Measurements from ENCODE around the gene RPEL1. TPM values are rescaled to one million over a fixed set of nuclear protein-coding genes. Genes with fewer than 3 reads are reported as not detected.
"Not testable (repeated sequence)": the region's sequence is repeated elsewhere in the genome, so short reads cannot be mapped to it uniquely, and the experiment has no call there.

Gene RPEL1
- total RNA-seq (2014; rRNA removed; shearing (Covaris generic); ENCODE audit: low replicate concordance), result 0.03 TPM in 1 of 2 replicates, not detected in the other

DNA sequence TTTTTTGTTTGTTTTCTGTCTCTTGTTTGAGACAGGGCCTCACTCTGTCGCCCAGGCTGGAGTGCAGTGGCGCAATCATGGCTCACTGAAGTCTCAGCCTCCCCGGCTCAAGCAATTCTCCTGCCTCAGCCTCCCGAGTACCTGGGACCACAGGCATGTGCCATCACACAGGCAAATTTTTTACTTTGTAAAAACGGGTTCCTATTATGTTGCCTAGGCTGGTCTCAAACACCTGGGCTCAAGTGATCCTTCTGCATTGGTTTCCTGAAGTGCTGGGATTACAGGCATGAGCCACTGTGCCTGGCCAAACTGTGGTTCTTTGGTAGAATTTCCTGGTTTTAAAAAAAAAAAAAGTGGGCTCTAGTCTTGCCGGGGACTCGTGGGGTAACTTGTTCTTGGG lies at the start of gene RPEL1:
RPEL1 (plus strand) TSS at position 301 of the 400 bp plus-strand sequence. CDS start 110 bp downstream, outside the sequence.
- H3K36me3 ChIP-seq, H3K4me3 ChIP-seq, DNase-seq, H3K9me3 ChIP-seq, H3K27me3 ChIP-seq: not testable (repeated sequence)

GRCh38 chr10:103196516-103196915 lies 49.2 kb upstream of the RPEL1 start:
- no peak overlapping the region for H3K4me3 ChIP-seq
- no peaks in the 10 kb centered on the region for H3K27me3 ChIP-seq
- no peaks in the 10 kb centered on the region for H3K9me3 ChIP-seq
- H3K36me3 ChIP-seq, result peaks cover 7% of the 10 kb centered on the region
- DNase-seq, result no peak

- Histone ChIP-seq H3K36me3 (peaks cover 5% of the 10 kb centered on the region), H3K9me3 (no peaks in the 10 kb centered on the region), H3K4me3 (no peak overlapping the region), H3K27me3 (no peaks in the 10 kb centered on the region)
- DNase-seq, result peak; percentile 76
These were observed 48.5 kb upstream of the RPEL1 start for GRCh38 chr10:103197174-103197573.

- Histone ChIP-seq H3K36me3 (no peaks in the 10 kb centered on the region), H3K9me3 (no peaks in the 10 kb centered on the region), H3K27me3 (no peaks in the 10 kb centered on the region), H3K4me3 (no peak overlapping the region)
- DNase-seq, result no peak
These were observed 47.8 kb upstream of the RPEL1 start for GRCh38 chr10:103197903-103198302.

- no peak overlapping the region for H3K4me3 ChIP-seq
- no peak for DNase-seq
- H3K9me3 ChIP-seq, result no peaks in the 10 kb centered on the region
- H3K36me3 ChIP-seq, result no peaks in the 10 kb centered on the region
- no peaks in the 10 kb centered on the region for H3K27me3 ChIP-seq
These were observed 47.0 kb upstream of the RPEL1 start for GRCh38 chr10:103198648-103199047.

DNA sequence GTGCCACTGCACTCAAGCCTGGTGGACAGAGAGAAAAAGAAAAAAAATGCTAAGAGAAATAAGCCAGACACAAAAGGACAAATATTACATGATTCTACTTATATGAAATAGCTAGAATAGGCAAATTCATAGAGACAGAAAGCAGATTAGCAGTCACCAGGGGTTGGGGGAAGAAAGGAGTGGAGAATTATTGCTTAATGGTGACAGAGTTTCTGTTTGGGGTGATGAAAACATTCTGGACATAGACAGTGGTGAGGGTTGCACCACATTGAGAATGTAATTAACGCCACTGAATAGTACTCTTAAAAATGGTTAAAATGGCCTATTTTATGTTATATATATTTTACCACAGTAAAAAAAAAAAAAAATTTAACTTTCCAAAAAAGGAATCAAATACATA lies 46.2 kb upstream of the RPEL1 start:
- H3K27me3 ChIP-seq, result no peaks in the 10 kb centered on the region
- no peaks in the 10 kb centered on the region for H3K9me3 ChIP-seq
- H3K36me3 ChIP-seq, result no peaks in the 10 kb centered on the region
- no peak for DNase-seq
- no peak overlapping the region for H3K4me3 ChIP-seq

DNA sequence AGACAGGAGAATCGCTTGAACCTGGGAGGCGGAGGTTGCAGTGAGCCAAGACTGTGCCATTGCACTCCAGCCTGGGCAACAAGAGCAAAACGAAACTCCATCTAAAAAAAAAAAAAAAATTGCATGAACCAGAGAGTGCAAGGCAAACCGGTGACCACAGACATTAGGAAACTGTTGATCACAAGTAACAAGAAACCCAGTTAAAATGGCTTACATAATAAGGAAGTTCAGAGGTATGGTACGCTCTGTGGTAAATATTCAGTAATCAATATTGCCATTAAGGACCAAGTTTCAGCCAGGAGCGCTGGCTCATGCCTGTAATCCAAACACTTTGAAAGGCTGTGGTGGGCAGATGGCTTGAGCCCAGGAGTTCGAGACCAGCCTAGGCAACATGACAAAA lies 43.4 kb upstream of the RPEL1 start:
- Histone ChIP-seq H3K9me3 (no peaks in the 10 kb centered on the region), H3K36me3 (no peaks in the 10 kb centered on the region), H3K27me3 (no peaks in the 10 kb centered on the region), H3K4me3 (no peak overlapping the region)
- no peak for DNase-seq

- H3K9me3 ChIP-seq, result no peaks in the 10 kb centered on the region
- H3K36me3 ChIP-seq, result no peaks in the 10 kb centered on the region
- no peak for DNase-seq
- no peak overlapping the region for H3K4me3 ChIP-seq
- no peaks in the 10 kb centered on the region for H3K27me3 ChIP-seq
These were observed 42.2 kb upstream of the RPEL1 start for GRCh38 chr10:103203466-103203865.

GRCh38 chr10:103204353-103205255 lies 41.1 kb upstream of the RPEL1 start:
- Histone ChIP-seq H3K36me3 (no peaks in the 10 kb centered on the region), H3K4me3 (no peak overlapping the region), H3K9me3 (peaks cover 2% of the 10 kb centered on the region; the same call in 1 of the 2 replicates), H3K27me3 (no peaks in the 10 kb centered on the region)
- no peak for DNase-seq

DNA sequence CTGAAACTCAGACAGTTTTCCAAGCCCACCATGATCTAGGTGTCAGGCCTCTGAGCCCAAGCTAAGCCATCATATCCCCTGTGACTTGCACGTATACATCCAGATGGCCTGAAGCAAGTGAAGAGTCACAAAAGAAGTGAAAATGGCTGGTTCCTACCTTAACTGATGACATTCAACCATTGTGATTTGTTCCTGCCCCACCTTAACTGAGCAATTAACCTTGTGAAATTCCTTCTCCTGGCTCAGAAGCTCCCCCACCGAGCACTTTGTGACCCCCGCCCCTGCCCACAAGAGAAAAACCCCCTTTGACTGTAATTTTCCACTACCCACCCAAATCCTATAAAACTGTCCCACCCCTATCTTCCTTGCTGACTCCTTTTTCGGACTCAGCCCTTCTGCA lies 40.3 kb upstream of the RPEL1 start:
- not testable (repeated sequence) for H3K27me3 ChIP-seq, H3K36me3 ChIP-seq, DNase-seq, H3K4me3 ChIP-seq, H3K9me3 ChIP-seq

DNA sequence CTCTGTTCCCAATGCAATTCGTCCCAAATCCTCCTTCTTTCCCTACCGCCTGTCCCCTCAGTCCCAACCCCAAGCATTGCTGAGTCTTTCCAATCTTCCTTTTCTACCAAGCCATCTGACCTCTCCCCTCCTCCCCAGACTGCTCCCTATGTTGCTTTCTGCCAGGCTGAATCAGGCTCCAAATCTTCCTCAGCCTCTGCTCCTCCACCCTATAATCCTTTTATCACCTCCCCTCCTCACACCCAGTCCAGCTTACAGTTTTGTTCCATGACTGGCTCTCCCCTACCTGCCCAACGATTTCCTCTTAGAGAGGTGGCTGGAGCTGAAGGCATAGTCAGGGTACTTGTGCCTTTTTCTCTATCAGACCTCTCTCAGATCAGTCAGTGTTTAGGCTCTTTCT lies 39.0 kb upstream of the RPEL1 start:
- H3K4me3 ChIP-seq, DNase-seq, H3K36me3 ChIP-seq, H3K27me3 ChIP-seq, H3K9me3 ChIP-seq: not testable (repeated sequence)

GRCh38 chr10:103207141-103207540 lies 38.5 kb upstream of the RPEL1 start:
- DNase-seq, result no peak
- Histone ChIP-seq H3K36me3 (no peaks in the 10 kb centered on the region), H3K9me3 (peaks cover 5% of the 10 kb centered on the region; the same call in 1 of the 2 replicates), H3K27me3 (no peaks in the 10 kb centered on the region), H3K4me3 (no peak overlapping the region)

GRCh38 chr10:103207643-103208042 lies 38.0 kb upstream of the RPEL1 start:
- DNase-seq, H3K9me3 ChIP-seq, H3K36me3 ChIP-seq, H3K4me3 ChIP-seq, H3K27me3 ChIP-seq: not testable (repeated sequence)

- H3K36me3 ChIP-seq, H3K27me3 ChIP-seq, H3K9me3 ChIP-seq, H3K4me3 ChIP-seq, DNase-seq: not testable (repeated sequence)
These were observed 35.4 kb upstream of the RPEL1 start for GRCh38 chr10:103210262-103210661.

- no peak for DNase-seq
- Histone ChIP-seq H3K4me3 (no peak overlapping the region), H3K36me3 (no peaks in the 10 kb centered on the region), H3K9me3 (no peaks in the 10 kb centered on the region), H3K27me3 (no peaks in the 10 kb centered on the region)
These were observed 30.1 kb upstream of the RPEL1 start for GRCh38 chr10:103215601-103216000.

DNA sequence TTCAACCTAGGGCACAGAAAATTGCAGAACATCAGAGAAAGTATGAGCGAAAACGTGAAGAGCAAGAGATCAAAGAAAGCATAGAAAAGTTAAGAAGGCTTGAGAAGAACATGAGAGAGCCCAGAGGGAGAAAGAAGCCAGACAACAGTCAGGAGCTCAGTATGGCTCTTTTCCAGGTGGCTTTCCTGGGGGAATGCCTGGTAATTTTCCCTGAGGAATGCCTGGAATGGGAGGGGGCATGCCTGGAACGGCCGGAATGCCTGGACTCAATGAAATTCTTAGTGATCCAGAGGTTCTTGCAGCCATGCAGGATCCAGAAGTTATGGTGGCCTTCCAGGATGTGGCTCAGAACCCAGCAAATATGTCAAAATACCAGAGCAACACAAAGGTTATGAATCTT lies 29.3 kb upstream of the RPEL1 start:
- not testable (repeated sequence) for DNase-seq

GRCh38 chr10:103224133-103224532 lies 21.6 kb upstream of the RPEL1 start:
- DNase-seq, result no peak
- no peaks in the 10 kb centered on the region for H3K36me3 ChIP-seq
- H3K27me3 ChIP-seq, result no peaks in the 10 kb centered on the region
- H3K9me3 ChIP-seq, result peaks cover 11% of the 10 kb centered on the region
- H3K4me3 ChIP-seq, result no peak overlapping the region

More for the DNA sequence above, 29.3 kb upstream of the RPEL1 start:
- not testable (repeated sequence) for H3K9me3 ChIP-seq, H3K4me3 ChIP-seq, H3K27me3 ChIP-seq, H3K36me3 ChIP-seq

DNA sequence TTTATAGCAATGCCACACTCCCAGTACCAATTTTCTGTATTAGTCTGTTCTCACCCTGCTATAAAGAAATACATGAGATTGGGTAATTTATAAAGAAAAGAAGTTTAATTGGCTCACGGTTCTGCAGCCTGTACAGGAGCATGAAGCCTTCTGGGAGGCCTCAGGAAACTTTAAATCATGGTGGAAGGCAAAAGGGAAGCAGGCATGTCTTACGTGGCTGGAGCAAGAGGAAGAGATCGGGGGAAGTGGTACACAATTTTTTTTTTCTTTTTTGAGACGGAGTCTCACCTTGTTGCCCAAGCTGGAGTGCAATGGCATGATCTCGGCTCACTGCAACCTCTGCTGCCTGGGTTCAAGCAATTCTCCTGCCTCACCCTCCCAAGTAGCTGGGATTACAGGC lies 21.0 kb upstream of the RPEL1 start:
- not testable (repeated sequence) for H3K27me3 ChIP-seq, H3K36me3 ChIP-seq, H3K4me3 ChIP-seq, DNase-seq
- peaks cover 11% of the 10 kb centered on the region for H3K9me3 ChIP-seq

Measured in MG63 (cell line).